K562 (cell line): ENCODE results near the gene DGUOK. TPM values are rescaled to one million over a fixed set of nuclear protein-coding genes. Genes with fewer than 3 reads are reported as not detected.

Source experiments
- ATAC-seq: fragments of 200-7000 bp; cut with Tn5 transposase; 3 replicates; pipeline ENCODE4 v1.9.1; 2020; ENCODE audit warnings: moderate library complexity
- BruUV-seq: library from RNA; stranded (reverse); fragments of 400-500 nt; replicated peaks from 2 replicates; lab custom pipeline; 2021; lab: Mats Ljungman, UMichigan
- CTCF ChIA-PET: fragments of 300-600 bp; formaldehyde crosslinking; extraction: SDS; loops from one replicate; lab custom pipeline; 2021; ENCODE audit warnings: low intra/inter-chr PET ratio; lab: Yijun Ruan, JAX
- POLR2A ChIA-PET: fragments of 300-600, 350-650 bp; sonication (Branson Sonifier 250); formaldehyde crosslinking; extraction: SDS; loops from one replicate; lab custom pipeline; 2021; ENCODE audit warnings: antibody characterized with exemption, inconsistent platforms; lab: Yijun Ruan, JAX
- DNase-seq, 4 experiments: peaks; one replicate each; pipeline versions ENCODE4 v3.0.0 to v3.0.0-alpha.2; 2011 to 2018; ENCODE audit warnings: low spot score in 3 of 4, mixed read lengths in 3 of 4; ENCODE audit errors: extremely low read depth in 1 of 4
- FAIRE-seq: peaks from 2 replicates; lab custom pipeline; 2011; peaks lifted over from hg19 to GRCh38; lab: Jason Lieb, UNC
- H2AFZ ChIP-seq: 2 replicates; pipeline ENCODE4 v1.6.0; 2011; ENCODE audit warnings: low read depth, low read length, control low read depth, inconsistent platforms
- H3K27ac ChIP-seq: fragments of 200-600 bp; 3 replicates; pipeline ENCODE4 v1.8.0; 2011; ENCODE audit warnings: low read depth, mild to moderate bottlenecking, control low read depth, inconsistent platforms, low read length, moderate library complexity, mixed read lengths; ENCODE audit errors: extremely low read depth
- H3K27me3 ChIP-seq, 2 experiments: fragments of 300-600 bp in 1 of 2; 2 replicates in 1 of 2; 3 replicates in 1 of 2; pipeline versions ENCODE4 v1.6.0 to v1.8.0; 2011; ENCODE audit warnings: inconsistent platforms in 2 of 2, low read length in 2 of 2, mild to moderate bottlenecking in 1 of 2, mixed read lengths in 1 of 2, moderate library complexity in 1 of 2; ENCODE audit not compliant: control insufficient read depth in 2 of 2, insufficient read depth in 2 of 2
- H3K36me3 ChIP-seq: fragments of 300-600 bp; 3 replicates; pipeline ENCODE4 v1.8.0; 2011; ENCODE audit warnings: mild to moderate bottlenecking, low read length, inconsistent platforms; ENCODE audit not compliant: control insufficient read depth, insufficient read depth
- H3K4me1 ChIP-seq, 2 experiments: fragments of 200-600 bp in 1 of 2; replicated peaks in 1 of 2; 2 replicates in 1 of 2; 3 replicates in 1 of 2; pipeline versions ENCODE4 v1.5.1 to v1.8.0; 2011; ENCODE audit warnings: inconsistent platforms in 2 of 2, low read length in 2 of 2, mild to moderate bottlenecking in 1 of 2, mixed read lengths in 1 of 2, moderate library complexity in 1 of 2; ENCODE audit not compliant: control insufficient read depth in 2 of 2, insufficient read depth in 2 of 2
- H3K4me2 ChIP-seq: 2 replicates; pipeline ENCODE4 v1.6.1; 2011; ENCODE audit warnings: low read length, control low read depth, inconsistent platforms, mixed read lengths; ENCODE audit not compliant: insufficient read depth
- H3K4me3 ChIP-seq: fragments of 200-600 bp; sonication (generic), shearing (Covaris generic); 2 replicates; pipeline ENCODE4 v1.5.1; 2016; ENCODE audit warnings: control low read depth, inconsistent platforms
- H3K79me2 ChIP-seq: fragments of 200-600 bp; 3 replicates; pipeline ENCODE4 v1.8.0; 2011; ENCODE audit warnings: low read length, inconsistent platforms; ENCODE audit not compliant: control insufficient read depth, insufficient read depth
- H3K9ac ChIP-seq, 2 experiments: 2 replicates each; pipeline versions ENCODE4 v1.6.0 to v1.6.1; 2011; ENCODE audit warnings: low read depth in 2 of 2, low read length in 2 of 2, control low read depth in 1 of 2, inconsistent platforms in 1 of 2, mild to moderate bottlenecking in 1 of 2, mixed read lengths in 1 of 2; ENCODE audit not compliant: insufficient read depth in 1 of 2
- H3K9me1 ChIP-seq: one replicate; pipeline ENCODE4 v1.6.0; 2011; ENCODE audit warnings: inconsistent platforms, mild to moderate bottlenecking, low read length, moderate library complexity; ENCODE audit not compliant: control insufficient read depth, insufficient read depth
- H3K9me3 ChIP-seq: replicated peaks from 2 replicates; pipeline ENCODE4 v1.5.1; 2011; ENCODE audit warnings: low read depth, low read length, inconsistent platforms; ENCODE audit not compliant: control insufficient read depth, insufficient read depth
- H4K20me1 ChIP-seq: replicated peaks from 2 replicates; pipeline ENCODE4 v1.6.1; 2011; ENCODE audit warnings: low read length, inconsistent platforms, mixed read lengths; ENCODE audit not compliant: control insufficient read depth, insufficient read depth
- ADNP ChIP-seq: fragments of 200-800 bp; sonication (Bioruptor generic); IDR thresholded peaks from 2 replicates; pipeline ENCODE4 v1.6.1; 2016; ENCODE audit warnings: missing genetic modification characterization, missing compliant biosample characterization
- BCOR ChIP-seq: fragments of 450-650 bp; IDR thresholded peaks from 2 replicates; pipeline ENCODE4 v1.6.1; 2016
- CEBPG ChIP-seq, 3 experiments: fragments of 200-800 bp in 1 of 3; sonication (Bioruptor generic) in 1 of 3; sonication (generic) in 1 of 3; formaldehyde crosslinking in 1 of 3; IDR thresholded peaks in 2 of 3; conservative IDR thresholded peaks in 1 of 3; 2 replicates each; pipeline versions ENCODE4 v1.6.1 to v1.8.0; 2016 to 2022; ENCODE audit warnings: missing compliant biosample characterization in 2 of 3, missing genetic modification characterization in 2 of 3, mild to moderate bottlenecking in 1 of 3, missing genetic modification reagents in 1 of 3
- CHD2 ChIP-seq: IDR thresholded peaks from 2 replicates; pipeline ENCODE4 v1.6.1; 2011; ENCODE audit warnings: low read depth, low read length
- GATAD2A ChIP-seq: fragments of 450-650 bp; IDR thresholded peaks from 2 replicates; pipeline ENCODE4 v1.6.1; 2017
- HDAC2 ChIP-seq: fragments of 450-650 bp; IDR thresholded peaks from 2 replicates; pipeline ENCODE4 v1.6.1; 2016; ENCODE audit warnings: mild to moderate bottlenecking
- KDM1A ChIP-seq, 2 experiments: fragments of 450-650 bp; IDR thresholded peaks; 2 replicates each; pipeline ENCODE4 v1.6.1; 2016; ENCODE audit warnings: mild to moderate bottlenecking in 2 of 2
- NFYB ChIP-seq: IDR thresholded peaks from 2 replicates; pipeline ENCODE4 v1.6.1; 2011; ENCODE audit warnings: mild to moderate bottlenecking, moderate library complexity; ENCODE audit not compliant: insufficient read length; ENCODE audit errors: extremely low read depth
- RBM25 ChIP-seq: fragments of 200-400 bp; formaldehyde crosslinking; IDR thresholded peaks from 2 replicates; pipeline ENCODE4 v1.6.1; 2018; ENCODE audit warnings: low read length, low read depth, moderate library complexity; ENCODE audit not compliant: severe bottlenecking
- RNF2 ChIP-seq: sonication (generic); IDR thresholded peaks from 2 replicates; pipeline ENCODE4 v1.6.1; 2016
- TAF7 ChIP-seq: fragments of 450-650 bp; IDR thresholded peaks from 2 replicates; pipeline ENCODE4 v1.6.1; 2016; ENCODE audit warnings: missing genetic modification characterization, missing compliant biosample characterization
- ZC3H11A ChIP-seq: IDR thresholded peaks from 2 replicates; pipeline ENCODE4 v1.6.1; 2012; ENCODE audit warnings: low read depth, low read length, improper control_type of control experiment
- WGBS: fragments of 100-300 bp; shearing (Covaris generic); methylation state at CpG from one replicate; pipeline ENCODE4 v1.1.6; 2016; ENCODE audit warnings: low coverage, mixed read lengths; ENCODE audit not compliant: insufficient coverage; ENCODE audit errors: missing lambda C conversion rate; 5-methylcytosine and 5-hydroxymethylcytosine counted together
- in situ Hi-C: fragments of 300-500 bp; cut with MboI; formaldehyde crosslinking; loops from 4 replicates; pipeline ENCODE4 v1.15.0; 2018; ENCODE audit warnings: inconsistent platforms, mixed read lengths
- intact Hi-C: fragments of 100-400 bp; cut with micrococcal nuclease; formaldehyde crosslinking; loops from 2 replicates; pipeline ENCODE4 v1.14.2; 2022
- polyA plus RNA-seq, 8 experiments: library from polyadenylated mRNA; depleted of rRNA in 4 of 8; stranded (reverse) in 5 of 8; unstranded in 3 of 8; fragments of >200 nt; fragmentation: Nextera tagmentation in 2 of 8; fragmentation: Illumina TruSeq in 1 of 8; extraction: Ambion mirVana in 2 of 8; extraction: Trizol in 1 of 8; gene quantifications; 2 replicates each; pipeline versions ENCODE4 v1.2.1 to v1.2.3, GENCODE V29; 2011 to 2014; ENCODE audit warnings: inconsistent platforms in 1 of 8, missing spikeins in 1 of 8
- total RNA-seq, 7 experiments: library from RNA; depleted of rRNA in 6 of 7; stranded (reverse); fragments of >200 nt in 6 of 7; fragmentation: Illumina TruSeq in 2 of 7; extraction: Trizol in 2 of 7; gene quantifications; 2 replicates each; pipeline versions ENCODE4 v1.2.1 to v1.2.3, GENCODE V29; 2011 to 2021; ENCODE audit warnings: low replicate concordance in 1 of 7
- TF ChIP-seq, protein P1 (sequence below): fragments of 200-400 bp; formaldehyde crosslinking; IDR thresholded peaks from 2 replicates; pipeline ENCODE4 v1.6.1; 2017; ENCODE audit warnings: mild to moderate bottlenecking, low read depth, low read length, moderate library complexity

Gene DGUOK
- total and polyA plus RNA-seq, 9 of the 15 experiments (the other 6 are each of a cell fraction or from before 2014, with no cell fraction given) = 67.0 to 288 (median 126) TPM

DNA sequence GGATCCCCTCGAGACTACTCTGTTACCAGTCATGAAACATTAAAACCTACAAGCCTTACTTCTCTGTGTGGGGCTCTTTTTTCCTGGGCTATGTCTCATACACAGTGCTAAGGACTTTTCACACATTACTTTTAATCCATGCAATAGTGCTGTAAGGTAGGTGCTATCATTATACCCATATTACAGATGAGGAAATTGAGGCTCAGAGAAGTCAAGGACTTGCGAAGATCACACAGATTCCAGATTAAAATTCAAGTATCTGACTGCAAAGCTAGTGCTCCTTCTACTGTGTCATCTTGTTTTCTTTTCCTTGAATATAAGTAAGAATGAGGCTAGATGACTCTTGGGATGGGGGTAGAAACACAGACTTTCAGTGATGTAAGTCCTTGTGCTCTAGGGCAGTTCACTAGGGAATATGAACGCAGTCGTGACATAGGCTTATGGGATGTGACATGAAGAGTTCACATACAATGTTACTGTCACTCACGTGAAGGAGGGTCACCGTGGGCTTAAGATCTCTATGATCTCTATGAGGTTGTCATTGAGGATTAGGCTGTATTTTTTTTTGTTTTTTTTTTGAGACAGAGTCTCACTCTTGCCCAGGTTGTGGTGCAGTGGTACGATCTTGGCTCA is 7.0 kb upstream of the DGUOK start:
- WGBS = 54% methylated on average over 7 of the region's 7 CpGs
- Histone ChIP-seq H3K27me3 (no peaks in the 10 kb centered on the region), H3K9me3 (no peaks in the 10 kb centered on the region), H4K20me1 (no peaks in the 10 kb centered on the region), H3K27ac (no peak overlapping the region), H3K79me2 (no peaks in the 10 kb centered on the region), H3K4me2 (no peak overlapping the region), H3K4me1 (peaks cover 9 to 18% of the 10 kb centered on the region in 2 experiments), H3K36me3 (no peaks in the 10 kb centered on the region), H2AFZ (no peak overlapping the region), H3K9ac (no peak overlapping the region), H3K4me3 (no peak overlapping the region), H3K9me1 (no peaks in the 10 kb centered on the region)
- no TSS peak for BruUV-seq
- DNase-seq (no peak), FAIRE-seq (no peak), ATAC-seq (no peak)
- in situ Hi-C loops (no loop called here), intact Hi-C loops (loop anchor here (10.0 kb wide), 1 partner anchor 225 kb away; the partner anchor contains the start of gene BOLA3)
- ChIA-PET CTCF (no interaction called here), POLR2A (no interaction called here)
- TF ChIP-seq ADNP (peak; percentile 57; the same call in 1 of the 2 replicates), BCOR (peak; percentile 77), RBM25 (peak; percentile 93), ZC3H11A (no peak), TAF7 (tag) (no peak), CHD2 (no peak), NFYB (no peak), RNF2 (no peak), GATAD2A (no peak), HDAC2 (0 out of 2 replicates have a peak, but pooled peaks have one; percentile 44), CEBPG (CRISPR knock-in tag; IDR thresholded peaks at IDR 0.05) (no peak), CEBPG (tag; conservative IDR thresholded peaks at IDR 0.05 in 1 of 2, IDR thresholded peaks at IDR 0.05 in 1 of 2) (no peak), KDM1A (IDR thresholded peaks at IDR 0.05) (peak; percentile 19 to 54; a peak in 2 of 4 replicates)
- TF ChIP-seq, protein P1, sequence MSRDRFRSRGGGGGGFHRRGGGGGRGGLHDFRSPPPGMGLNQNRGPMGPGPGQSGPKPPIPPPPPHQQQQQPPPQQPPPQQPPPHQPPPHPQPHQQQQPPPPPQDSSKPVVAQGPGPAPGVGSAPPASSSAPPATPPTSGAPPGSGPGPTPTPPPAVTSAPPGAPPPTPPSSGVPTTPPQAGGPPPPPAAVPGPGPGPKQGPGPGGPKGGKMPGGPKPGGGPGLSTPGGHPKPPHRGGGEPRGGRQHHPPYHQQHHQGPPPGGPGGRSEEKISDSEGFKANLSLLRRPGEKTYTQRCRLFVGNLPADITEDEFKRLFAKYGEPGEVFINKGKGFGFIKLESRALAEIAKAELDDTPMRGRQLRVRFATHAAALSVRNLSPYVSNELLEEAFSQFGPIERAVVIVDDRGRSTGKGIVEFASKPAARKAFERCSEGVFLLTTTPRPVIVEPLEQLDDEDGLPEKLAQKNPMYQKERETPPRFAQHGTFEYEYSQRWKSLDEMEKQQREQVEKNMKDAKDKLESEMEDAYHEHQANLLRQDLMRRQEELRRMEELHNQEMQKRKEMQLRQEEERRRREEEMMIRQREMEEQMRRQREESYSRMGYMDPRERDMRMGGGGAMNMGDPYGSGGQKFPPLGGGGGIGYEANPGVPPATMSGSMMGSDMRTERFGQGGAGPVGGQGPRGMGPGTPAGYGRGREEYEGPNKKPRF = no peak
